HEK293 (cell line): Measurements from ENCODE around the gene NOL9.

Source experiments
- CTCF ChIA-PET: fragments of 350-600 bp; formaldehyde crosslinking; extraction: SDS; loops from one replicate; lab custom pipeline; 2021; ENCODE audit warnings: antibody characterized with exemption; lab: Yijun Ruan, JAX
- POLR2A ChIA-PET: fragments of 300-600 bp; formaldehyde crosslinking; extraction: SDS; loops from one replicate; lab custom pipeline; 2020; ENCODE audit warnings: antibody characterized with exemption, inconsistent platforms; lab: Yijun Ruan, JAX
- H3K27ac ChIP-seq: fragments of 200-500 bp; sonication (Bioruptor generic); 2 replicates; pipeline ENCODE4 v1.5.1; 2014; ENCODE audit warnings: low read depth, low read length, control low read depth, inconsistent platforms; ENCODE audit errors: extremely low read depth
- H3K36me3 ChIP-seq, 2 experiments: fragments of 200-500 bp in 1 of 2; sonication (Bioruptor generic) in 1 of 2; 1 replicate in 1 of 2; 2 replicates in 1 of 2; pipeline ENCODE4 v1.5.1; 2014 to 2017; ENCODE audit warnings: inconsistent platforms in 2 of 2, low read length in 2 of 2; ENCODE audit not compliant: control insufficient read depth in 2 of 2, insufficient read depth in 1 of 2
- H3K4me1 ChIP-seq: fragments of 200-500 bp; sonication (Bioruptor generic); 2 replicates; pipeline ENCODE4 v1.5.1; 2014; ENCODE audit warnings: mild to moderate bottlenecking, low read length, inconsistent platforms; ENCODE audit not compliant: control insufficient read depth, insufficient read depth
- H3K4me3 ChIP-seq: 2 replicates; pipeline ENCODE4 v1.5.1; 2011; ENCODE audit warnings: low read depth, mild to moderate bottlenecking, control low read depth, low read length, moderate library complexity
- H3K9me3 ChIP-seq: fragments of 200-500 bp; sonication (Bioruptor generic); 2 replicates; pipeline ENCODE4 v1.5.1; 2014; ENCODE audit warnings: low read depth, low read length, inconsistent platforms; ENCODE audit not compliant: control insufficient read depth, insufficient read depth
- EGR2 ChIP-seq: fragments of 450-650 bp; formaldehyde crosslinking; IDR thresholded peaks from 2 replicates; pipeline ENCODE4 v1.5.1; 2016; ENCODE audit warnings: low read depth, missing biosample characterization, missing genetic modification characterization
- GLIS2 ChIP-seq: fragments of 450-650 bp; formaldehyde crosslinking; IDR thresholded peaks from 2 replicates; pipeline ENCODE4 v1.5.1; 2016; ENCODE audit warnings: missing biosample characterization, missing genetic modification characterization
- KLF1 ChIP-seq: fragments of 450-650 bp; formaldehyde crosslinking; IDR thresholded peaks from 2 replicates; pipeline ENCODE4 v1.5.1; 2016; ENCODE audit warnings: missing biosample characterization, missing genetic modification characterization
- PRDM1 ChIP-seq: fragments of 450-650 bp; formaldehyde crosslinking; IDR thresholded peaks from 2 replicates; pipeline ENCODE4; 2016; ENCODE audit warnings: missing biosample characterization, missing genetic modification characterization
- SCRT1 ChIP-seq: fragments of 450-650 bp; formaldehyde crosslinking; IDR thresholded peaks from 2 replicates; pipeline ENCODE4 v1.5.1; 2016; ENCODE audit warnings: missing biosample characterization, missing genetic modification characterization, borderline replicate concordance
- SP2 ChIP-seq: fragments of 450-650 bp; formaldehyde crosslinking; IDR thresholded peaks from 2 replicates; pipeline ENCODE4 v1.5.1; 2016; ENCODE audit warnings: missing biosample characterization, missing genetic modification characterization
- TRIM28 ChIP-seq: IDR thresholded peaks from 2 replicates; pipeline ENCODE4 v1.6.1; 2011; ENCODE audit warnings: low read length, control low read depth, borderline replicate concordance
- ZFHX2 ChIP-seq: fragments of 450-650 bp; formaldehyde crosslinking; conservative IDR thresholded peaks from 2 replicates; pipeline ENCODE4 v1.5.1; 2016; ENCODE audit warnings: missing biosample characterization, missing genetic modification characterization
- ZNF16 ChIP-seq: fragments of 450-650 bp; formaldehyde crosslinking; IDR thresholded peaks from 2 replicates; pipeline ENCODE4 v1.5.1; 2016; ENCODE audit warnings: low read depth, missing biosample characterization, missing genetic modification characterization
- ZNF202 ChIP-seq: fragments of 450-650 bp; formaldehyde crosslinking; IDR thresholded peaks from 2 replicates; pipeline ENCODE4 v1.5.1; 2016; ENCODE audit warnings: missing biosample characterization, missing genetic modification characterization, borderline replicate concordance
- ZNF214 ChIP-seq: fragments of 450-650 bp; formaldehyde crosslinking; IDR thresholded peaks from 2 replicates; pipeline ENCODE4 v1.5.1; 2017; ENCODE audit warnings: missing biosample characterization, mild to moderate bottlenecking, missing genetic modification characterization, borderline replicate concordance
- ZNF23 ChIP-seq: fragments of 450-650 bp; formaldehyde crosslinking; IDR thresholded peaks from 2 replicates; pipeline ENCODE4 v1.5.1; 2016; ENCODE audit warnings: missing biosample characterization, missing genetic modification characterization, borderline replicate concordance
- ZNF335 ChIP-seq: fragments of 450-650 bp; formaldehyde crosslinking; conservative IDR thresholded peaks from 2 replicates; pipeline ENCODE4 v1.5.1; 2016; ENCODE audit warnings: missing biosample characterization, missing genetic modification characterization
- ZNF394 ChIP-seq: fragments of 450-650 bp; formaldehyde crosslinking; IDR thresholded peaks from 2 replicates; pipeline ENCODE4 v1.5.1; 2016; ENCODE audit warnings: missing biosample characterization, missing genetic modification characterization, mild to moderate bottlenecking, moderate library complexity, borderline replicate concordance
- ZNF510 ChIP-seq: fragments of 450-650 bp; formaldehyde crosslinking; IDR thresholded peaks from 2 replicates; pipeline ENCODE4 v1.5.1; 2018; ENCODE audit warnings: mild to moderate bottlenecking, missing genetic modification characterization, missing biosample characterization; ENCODE audit not compliant: insufficient replicate concordance
- ZNF529 ChIP-seq: fragments of 450-650 bp; formaldehyde crosslinking; IDR thresholded peaks from 2 replicates; pipeline ENCODE4 v1.5.1; 2017; ENCODE audit warnings: missing genetic modification characterization, missing biosample characterization; ENCODE audit not compliant: insufficient replicate concordance
- ZNF530 ChIP-seq: fragments of 450-650 bp; formaldehyde crosslinking; IDR thresholded peaks from 2 replicates; pipeline ENCODE4 v1.5.1; 2016; ENCODE audit warnings: low read depth, missing biosample characterization, missing genetic modification characterization
- ZNF549 ChIP-seq: fragments of 450-650 bp; IDR thresholded peaks from 2 replicates; pipeline ENCODE4 v1.5.1; 2018; ENCODE audit warnings: missing biosample characterization, missing genetic modification characterization, mild to moderate bottlenecking, inconsistent platforms, moderate library complexity
- ZNF555 ChIP-seq: fragments of 450-650 bp; formaldehyde crosslinking; conservative IDR thresholded peaks from 2 replicates; pipeline ENCODE4 v1.5.1; 2017; ENCODE audit warnings: missing biosample characterization, mild to moderate bottlenecking, missing genetic modification characterization, inconsistent platforms
- ZNF624 ChIP-seq: fragments of 450-650 bp; formaldehyde crosslinking; IDR thresholded peaks from 2 replicates; pipeline ENCODE4 v1.5.1; 2017; ENCODE audit warnings: missing biosample characterization, missing genetic modification characterization
- ZNF677 ChIP-seq: fragments of 450-650 bp; IDR thresholded peaks from 2 replicates; pipeline ENCODE4 v1.5.0; 2018; ENCODE audit warnings: missing biosample characterization, mild to moderate bottlenecking, missing genetic modification characterization, moderate library complexity
- ZNF830 ChIP-seq: fragments of 450-650 bp; IDR thresholded peaks from 2 replicates; pipeline ENCODE4 v1.5.0; 2018; ENCODE audit warnings: missing biosample characterization, missing genetic modification characterization, low read depth, mild to moderate bottlenecking, moderate library complexity
- ZXDB ChIP-seq: fragments of 450-650 bp; formaldehyde crosslinking; IDR thresholded peaks from 2 replicates; pipeline ENCODE4 v1.5.1; 2016; ENCODE audit warnings: missing biosample characterization, missing genetic modification characterization
- TF ChIP-seq, protein P1 (sequence below): fragments of 450-650 bp; formaldehyde crosslinking; IDR thresholded peaks from 2 replicates; pipeline ENCODE4 v1.5.1; 2017; ENCODE audit warnings: missing biosample characterization, mild to moderate bottlenecking, missing genetic modification characterization, moderate library complexity
- TF ChIP-seq, protein P2 (sequence below): fragments of 450-650 bp; formaldehyde crosslinking; IDR thresholded peaks from 2 replicates; pipeline ENCODE4 v1.5.1; 2017; ENCODE audit warnings: missing biosample characterization, missing genetic modification characterization
- TF ChIP-seq, protein P3 (sequence below): fragments of 450-650 bp; formaldehyde crosslinking; IDR thresholded peaks from 2 replicates; pipeline ENCODE4 v1.5.1; 2016; ENCODE audit warnings: missing biosample characterization, missing genetic modification characterization

Gene NOL9

DNA sequence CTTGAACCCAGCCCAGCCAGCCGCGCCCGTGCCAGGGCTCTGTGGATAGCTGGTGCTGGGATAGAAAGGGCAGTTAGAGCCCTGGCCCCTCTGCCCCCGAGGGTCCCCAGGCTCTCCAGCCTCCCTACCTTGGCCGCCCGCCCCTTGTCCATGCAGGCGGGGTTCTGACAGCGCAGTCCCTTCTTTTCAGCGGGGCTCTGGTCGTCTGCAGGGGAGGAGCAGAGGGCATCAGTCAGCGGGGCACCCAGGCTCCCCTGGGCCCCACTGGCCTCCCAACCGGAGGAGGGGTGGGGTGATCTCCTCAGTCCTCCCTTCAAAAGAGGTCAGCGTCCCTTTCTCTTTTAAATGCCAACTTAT is 58.0 kb downstream of the NOL9 start:
- ChIA-PET POLR2A (no interaction called here), CTCF (no interaction called here)
- Histone ChIP-seq H3K27ac (no peak overlapping the region), H3K9me3 (no peaks in the 10 kb centered on the region), H3K36me3 (peaks cover 0 to 3% of the 10 kb centered on the region in 2 experiments; a peak in 1 of 3 replicates), H3K4me3 (no peak overlapping the region), H3K4me1 (no peaks in the 10 kb centered on the region)
- TF ChIP-seq KLF1 (0 out of 2 replicates have a peak, but pooled peaks have one; percentile 3), SP2 (tag by site-specific recombination) (0 out of 2 replicates have a peak, but pooled peaks have one; percentile 14), GLIS2 (tag by site-specific recombination) (0 out of 2 replicates have a peak, but pooled peaks have one; percentile 9), ZNF23 (no peak), TRIM28 (no peak), ZNF530 (tag by site-specific recombination) (no peak), ZNF16 (tag by site-specific recombination) (no peak)
- TF ChIP-seq, protein P1, sequence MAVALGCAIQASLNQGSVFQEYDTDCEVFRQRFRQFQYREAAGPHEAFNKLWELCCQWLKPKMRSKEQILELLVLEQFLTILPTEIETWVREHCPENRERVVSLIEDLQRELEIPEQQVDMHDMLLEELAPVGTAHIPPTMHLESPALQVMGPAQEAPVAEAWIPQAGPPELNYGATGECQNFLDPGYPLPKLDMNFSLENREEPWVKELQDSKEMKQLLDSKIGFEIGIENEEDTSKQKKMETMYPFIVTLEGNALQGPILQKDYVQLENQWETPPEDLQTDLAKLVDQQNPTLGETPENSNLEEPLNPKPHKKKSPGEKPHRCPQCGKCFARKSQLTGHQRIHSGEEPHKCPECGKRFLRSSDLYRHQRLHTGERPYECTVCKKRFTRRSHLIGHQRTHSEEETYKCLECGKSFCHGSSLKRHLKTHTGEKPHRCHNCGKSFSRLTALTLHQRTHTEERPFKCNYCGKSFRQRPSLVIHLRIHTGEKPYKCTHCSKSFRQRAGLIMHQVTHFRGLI: peak; percentile 58

DNA sequence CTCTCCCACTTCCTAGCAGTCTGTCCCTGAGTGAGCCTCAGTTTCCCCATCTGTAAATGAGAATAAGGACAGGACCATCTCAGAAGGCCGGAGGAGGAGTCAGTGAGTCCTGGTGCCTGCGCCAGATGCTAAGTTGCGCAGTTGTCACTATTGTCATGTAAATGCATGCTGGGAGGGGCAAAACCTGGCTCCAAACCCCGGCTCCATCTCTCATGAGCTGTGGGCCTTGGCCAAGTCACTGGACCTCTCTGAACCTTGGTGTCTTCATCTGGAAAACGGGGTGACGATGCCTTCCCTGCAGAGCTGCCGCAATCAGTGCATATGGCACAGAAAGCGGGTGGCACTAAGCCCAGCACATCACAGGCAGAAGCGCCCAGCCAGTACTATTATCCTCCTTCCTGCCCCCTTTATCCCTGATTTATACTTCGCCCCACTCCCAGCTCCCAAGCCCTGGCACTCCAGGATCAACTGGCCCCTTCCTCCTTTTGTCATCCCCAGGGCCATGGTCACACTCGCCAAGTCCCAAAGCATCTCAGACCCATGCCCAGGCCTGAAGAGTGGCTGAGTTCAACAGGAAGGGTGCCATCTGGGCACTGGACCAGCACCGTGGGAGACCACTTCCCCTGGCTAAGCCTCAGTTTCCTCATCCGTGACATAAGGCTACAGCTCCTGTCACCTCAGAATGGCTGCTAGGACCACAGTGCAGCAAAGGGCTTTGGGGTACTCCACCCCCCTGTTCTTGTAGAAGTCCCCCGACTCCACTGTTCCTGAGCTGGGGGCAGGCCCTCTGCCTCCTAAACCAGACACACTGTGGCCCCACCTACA is 58.6 kb downstream of the NOL9 start:
- Histone ChIP-seq H3K27ac (no peak overlapping the region), H3K36me3 (peaks cover 0 to 3% of the 10 kb centered on the region in 2 experiments; a peak in 1 of 3 replicates), H3K9me3 (no peaks in the 10 kb centered on the region), H3K4me3 (no peak overlapping the region), H3K4me1 (no peaks in the 10 kb centered on the region)
- TF ChIP-seq ZNF555 (tag by site-specific recombination) (no peak), ZNF549 (tag by site-specific recombination) (no peak), KLF1 (peak; percentile 50), ZNF214 (tag by site-specific recombination) (no peak), ZNF335 (tag by site-specific recombination) (no peak), SCRT1 (tag by site-specific recombination) (no peak), ZNF529 (tag by site-specific recombination) (no peak), ZNF677 (tag by site-specific recombination) (peak; percentile 40; the same call in 1 of the 2 replicates), PRDM1 (tag by site-specific recombination) (no peak), TRIM28 (no peak), ZXDB (tag by site-specific recombination) (no peak), ZNF202 (tag by site-specific recombination) (no peak), ZNF16 (tag by site-specific recombination) (no peak), ZNF510 (tag by site-specific recombination) (no peak), ZNF394 (no peak)
- ChIA-PET CTCF (interaction anchor here (0.7 kb wide), 1 partner anchor 10 kb away, joined by 3 read pairs; no protein-coding TSS in a partner anchor), POLR2A (no interaction called here)

DNA sequence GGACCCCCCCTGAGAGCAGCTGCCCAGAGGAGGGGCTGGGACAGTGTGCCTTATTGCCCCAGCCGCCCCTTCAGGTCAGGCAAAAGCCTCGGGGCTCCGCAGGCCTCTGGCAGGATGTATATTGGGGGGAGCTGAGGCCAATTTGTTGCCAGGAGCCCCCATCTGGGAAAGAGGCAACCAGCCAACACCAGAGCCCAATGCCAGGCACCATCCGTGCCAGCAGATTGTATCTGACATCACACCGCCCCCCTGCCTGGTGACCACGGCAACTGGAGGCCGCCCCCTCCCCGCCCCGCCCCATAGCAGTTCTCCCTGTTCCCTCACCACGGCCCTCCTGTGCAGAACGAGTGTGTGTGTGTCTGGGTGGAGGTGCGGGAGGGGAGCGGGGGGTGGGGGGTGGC is 59.3 kb downstream of the NOL9 start:
- ChIA-PET CTCF (interaction anchor here (0.7 kb wide), 1 partner anchor 9 kb away, joined by 3 read pairs; no protein-coding TSS in a partner anchor), POLR2A (no interaction called here)
- no peaks in the 10 kb centered on the region for H3K4me1 ChIP-seq
- H3K36me3 ChIP-seq: peaks cover 0 to 3% of the 10 kb centered on the region in 2 experiments; a peak in 1 of 3 replicates
- no peaks in the 10 kb centered on the region for H3K9me3 ChIP-seq
- H3K27ac ChIP-seq: no peak overlapping the region
- no peak overlapping the region for H3K4me3 ChIP-seq
- TF ChIP-seq EGR2 (tag by site-specific recombination) (peak; percentile 44; the same call in 1 of the 2 replicates), KLF1 (no peak), ZNF830 (tag by site-specific recombination) (no peak), ZNF624 (tag by site-specific recombination) (no peak), ZFHX2 (tag by site-specific recombination) (peak; percentile 32; the same call in 1 of the 2 replicates)
- TF ChIP-seq, protein P2, sequence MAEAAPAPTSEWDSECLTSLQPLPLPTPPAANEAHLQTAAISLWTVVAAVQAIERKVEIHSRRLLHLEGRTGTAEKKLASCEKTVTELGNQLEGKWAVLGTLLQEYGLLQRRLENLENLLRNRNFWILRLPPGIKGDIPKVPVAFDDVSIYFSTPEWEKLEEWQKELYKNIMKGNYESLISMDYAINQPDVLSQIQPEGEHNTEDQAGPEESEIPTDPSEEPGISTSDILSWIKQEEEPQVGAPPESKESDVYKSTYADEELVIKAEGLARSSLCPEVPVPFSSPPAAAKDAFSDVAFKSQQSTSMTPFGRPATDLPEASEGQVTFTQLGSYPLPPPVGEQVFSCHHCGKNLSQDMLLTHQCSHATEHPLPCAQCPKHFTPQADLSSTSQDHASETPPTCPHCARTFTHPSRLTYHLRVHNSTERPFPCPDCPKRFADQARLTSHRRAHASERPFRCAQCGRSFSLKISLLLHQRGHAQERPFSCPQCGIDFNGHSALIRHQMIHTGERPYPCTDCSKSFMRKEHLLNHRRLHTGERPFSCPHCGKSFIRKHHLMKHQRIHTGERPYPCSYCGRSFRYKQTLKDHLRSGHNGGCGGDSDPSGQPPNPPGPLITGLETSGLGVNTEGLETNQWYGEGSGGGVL (tag by site-specific recombination): peak; percentile 80
- TF ChIP-seq, protein P3, sequence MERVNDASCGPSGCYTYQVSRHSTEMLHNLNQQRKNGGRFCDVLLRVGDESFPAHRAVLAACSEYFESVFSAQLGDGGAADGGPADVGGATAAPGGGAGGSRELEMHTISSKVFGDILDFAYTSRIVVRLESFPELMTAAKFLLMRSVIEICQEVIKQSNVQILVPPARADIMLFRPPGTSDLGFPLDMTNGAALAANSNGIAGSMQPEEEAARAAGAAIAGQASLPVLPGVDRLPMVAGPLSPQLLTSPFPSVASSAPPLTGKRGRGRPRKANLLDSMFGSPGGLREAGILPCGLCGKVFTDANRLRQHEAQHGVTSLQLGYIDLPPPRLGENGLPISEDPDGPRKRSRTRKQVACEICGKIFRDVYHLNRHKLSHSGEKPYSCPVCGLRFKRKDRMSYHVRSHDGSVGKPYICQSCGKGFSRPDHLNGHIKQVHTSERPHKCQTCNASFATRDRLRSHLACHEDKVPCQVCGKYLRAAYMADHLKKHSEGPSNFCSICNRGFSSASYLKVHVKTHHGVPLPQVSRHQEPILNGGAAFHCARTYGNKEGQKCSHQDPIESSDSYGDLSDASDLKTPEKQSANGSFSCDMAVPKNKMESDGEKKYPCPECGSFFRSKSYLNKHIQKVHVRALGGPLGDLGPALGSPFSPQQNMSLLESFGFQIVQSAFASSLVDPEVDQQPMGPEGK (tag by site-specific recombination): 0 out of 2 replicates have a peak, but pooled peaks have one; percentile 39
